ENCODE measurements around the gene SPRR2F.
"Not testable (repeated sequence)": the region's sequence is repeated elsewhere in the genome, so short reads cannot be mapped to it uniquely, and the experiment has no call there.

SPRR2F gene

DNA sequence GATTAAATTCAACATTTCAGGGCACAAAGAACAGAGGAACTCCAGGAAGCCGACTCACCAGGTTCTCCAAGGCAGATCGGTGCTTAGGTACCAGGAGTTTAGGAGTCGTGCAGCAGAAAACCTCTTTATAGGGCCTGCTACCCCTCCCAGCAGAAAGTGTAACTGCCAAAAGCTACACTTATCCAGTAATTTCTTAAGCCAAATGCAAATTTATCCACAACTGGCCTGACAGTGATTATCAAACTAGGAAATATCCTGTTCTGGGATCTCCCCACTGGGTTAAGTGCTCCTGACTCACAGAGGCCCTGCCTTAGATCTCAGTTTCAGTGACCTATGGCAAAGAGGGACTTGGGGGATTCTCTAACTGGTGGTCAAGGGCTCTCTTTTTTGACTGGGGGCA, at the start of gene SPRR2F:
Gene SPRR2F, minus strand, starts transcription at position 101 of the 400 bp plus-strand sequence. CDS start 783 bp downstream, outside the sequence.
- no peaks in the 10 kb centered on the region for H3K9me3 Mint-ChIP-seq
- CTCF ChIA-PET, result no interaction called here
- H3K4me3 Mint-ChIP-seq, result no peak within 1 kb of the TSS
- peaks cover 4% of the 10 kb centered on the region for H3K27me3 Mint-ChIP-seq
- H3K4me1 Mint-ChIP-seq, result no peaks in the 10 kb centered on the region
- no peak for DNase-seq
- no peaks in the 10 kb centered on the region for H3K36me3 Mint-ChIP-seq
- no peak within 1 kb of the TSS for H3K27ac Mint-ChIP-seq

- Mint-ChIP-seq H3K9me3 (peaks cover 7% of the 10 kb centered on the region), H3K27me3 (peaks cover 4% of the 10 kb centered on the region), H3K27ac (no peak overlapping the region), H3K36me3 (no peaks in the 10 kb centered on the region), H3K4me3 (no peak overlapping the region), H3K4me1 (no peaks in the 10 kb centered on the region)
- CTCF ChIA-PET, result no interaction called here
- DNase-seq, result no peak
These were observed 42.2 kb upstream of the SPRR2F start for GRCh38 chr1:153155541-153155940.

- CTCF ChIA-PET, result no interaction called here
- H3K4me1 Mint-ChIP-seq, result no peaks in the 10 kb centered on the region
- no peak for DNase-seq
- no peak overlapping the region for H3K27ac Mint-ChIP-seq
- H3K27me3 Mint-ChIP-seq, result peaks cover 5% of the 10 kb centered on the region
- H3K4me3 Mint-ChIP-seq, result no peak overlapping the region
- H3K36me3 Mint-ChIP-seq, result no peaks in the 10 kb centered on the region
- no peaks in the 10 kb centered on the region for H3K9me3 Mint-ChIP-seq
These were observed 39.2 kb upstream of the SPRR2F start for GRCh38 chr1:153152481-153152880.

DNA sequence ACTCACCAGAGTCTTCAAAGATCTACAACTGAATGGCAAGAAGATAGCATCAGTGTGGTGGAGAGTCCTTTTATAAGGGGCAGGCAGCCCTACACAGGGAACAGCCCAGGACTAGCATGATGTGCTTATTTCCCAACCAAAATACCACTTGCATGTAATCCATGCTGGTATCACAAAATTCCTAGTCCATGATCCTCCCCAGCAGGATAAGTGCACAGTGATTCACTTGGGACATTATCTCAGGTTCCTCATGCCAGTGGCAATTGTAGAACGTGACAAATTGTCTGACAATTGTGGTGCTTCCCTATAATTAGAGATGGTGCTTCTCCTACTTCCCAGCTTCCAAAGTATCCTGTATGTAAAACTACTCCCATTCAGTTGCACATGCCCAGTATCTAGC, 37.5 kb upstream of the SPRR2F start, which contains the start of gene SPRR2G:
Gene SPRR2G, minus strand, starts transcription at position 45 of the 400 bp plus-strand sequence. CDS start 780 bp downstream, outside the sequence.
- no peaks in the 10 kb centered on the region for H3K9me3 Mint-ChIP-seq
- H3K27ac Mint-ChIP-seq, result no peak within 1 kb of the TSS
- no peaks in the 10 kb centered on the region for H3K4me1 Mint-ChIP-seq
- H3K36me3 Mint-ChIP-seq, result no peaks in the 10 kb centered on the region
- peaks cover 5% of the 10 kb centered on the region for H3K27me3 Mint-ChIP-seq
- no peak within 1 kb of the TSS for H3K4me3 Mint-ChIP-seq
- DNase-seq, result no peak
- CTCF ChIA-PET, result no interaction called here

DNA sequence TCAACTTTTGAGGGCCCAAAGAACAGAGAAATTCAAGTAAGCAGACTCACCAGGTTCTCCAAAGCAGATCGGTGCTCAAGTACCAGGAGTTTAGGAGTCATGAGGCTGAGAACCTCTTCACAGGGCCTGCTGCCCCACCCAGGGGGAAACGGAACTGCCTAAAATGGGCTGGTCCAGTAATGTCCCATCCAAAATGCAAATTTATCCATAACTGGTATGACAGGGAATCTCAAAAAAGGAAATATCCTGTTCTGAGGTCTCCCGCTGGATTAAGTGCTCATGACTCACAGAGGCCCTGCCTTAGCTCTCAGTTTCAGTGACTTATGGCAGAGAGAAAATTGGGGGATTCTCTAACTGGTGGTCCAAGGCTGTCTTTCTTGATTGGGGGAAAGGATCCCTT, 28.1 kb upstream of the SPRR2F start:
- H3K27me3 Mint-ChIP-seq, result peaks cover 23% of the 10 kb centered on the region
- no peak overlapping the region for H3K27ac Mint-ChIP-seq

GRCh38 chr1:153140484-153140883, 27.2 kb upstream of the SPRR2F start:
- Mint-ChIP-seq H3K27ac (no peak overlapping the region), H3K4me3 (no peak overlapping the region), H3K36me3 (no peaks in the 10 kb centered on the region), H3K27me3 (peaks cover 22% of the 10 kb centered on the region), H3K4me1 (no peaks in the 10 kb centered on the region), H3K9me3 (no peaks in the 10 kb centered on the region)
- no peak for DNase-seq
- CTCF ChIA-PET, result no interaction called here

More for the DNA sequence above, 28.1 kb upstream of the SPRR2F start:
- Mint-ChIP-seq H3K36me3 (no peaks in the 10 kb centered on the region), H3K9me3 (no peaks in the 10 kb centered on the region), H3K4me1 (no peaks in the 10 kb centered on the region), H3K4me3 (no peak overlapping the region)
- DNase-seq, result no peak
- CTCF ChIA-PET, result no interaction called here

- Mint-ChIP-seq H3K9me3 (no peaks in the 10 kb centered on the region), H3K27me3 (peaks cover 13% of the 10 kb centered on the region), H3K4me3 (no peak overlapping the region), H3K4me1 (no peaks in the 10 kb centered on the region), H3K36me3 (no peaks in the 10 kb centered on the region), H3K27ac (no peak overlapping the region)
- no peak for DNase-seq
- CTCF ChIA-PET, result no interaction called here
These were observed 20.4 kb upstream of the SPRR2F start for GRCh38 chr1:153133743-153134142.

DNA sequence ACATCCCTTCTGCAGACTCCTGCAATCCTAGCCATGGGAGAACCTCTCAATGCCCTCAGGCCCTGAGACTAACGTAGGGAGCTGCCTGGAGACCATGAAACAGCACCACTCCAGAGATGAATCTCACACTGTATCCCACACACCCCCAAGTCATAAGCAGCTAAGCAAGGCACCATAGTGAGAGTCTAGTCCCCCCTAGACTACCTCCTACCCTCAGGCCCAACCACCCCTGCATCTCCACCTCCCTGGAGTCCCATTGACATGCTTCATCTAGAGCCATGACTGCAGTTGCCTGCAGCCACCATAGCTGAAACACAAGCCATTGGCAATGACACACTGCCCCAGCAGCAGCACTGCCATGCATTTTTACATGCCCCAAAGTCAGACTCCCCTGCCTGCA, 20.0 kb upstream of the SPRR2F start:
- H3K27me3 Mint-ChIP-seq, result peaks cover 13% of the 10 kb centered on the region
- H3K9me3 Mint-ChIP-seq, result no peaks in the 10 kb centered on the region
- no peak overlapping the region for H3K27ac Mint-ChIP-seq
- CTCF ChIA-PET, result no interaction called here
- H3K4me1 Mint-ChIP-seq, result no peaks in the 10 kb centered on the region
- no peak for DNase-seq
- no peak overlapping the region for H3K4me3 Mint-ChIP-seq
- no peaks in the 10 kb centered on the region for H3K36me3 Mint-ChIP-seq

DNA sequence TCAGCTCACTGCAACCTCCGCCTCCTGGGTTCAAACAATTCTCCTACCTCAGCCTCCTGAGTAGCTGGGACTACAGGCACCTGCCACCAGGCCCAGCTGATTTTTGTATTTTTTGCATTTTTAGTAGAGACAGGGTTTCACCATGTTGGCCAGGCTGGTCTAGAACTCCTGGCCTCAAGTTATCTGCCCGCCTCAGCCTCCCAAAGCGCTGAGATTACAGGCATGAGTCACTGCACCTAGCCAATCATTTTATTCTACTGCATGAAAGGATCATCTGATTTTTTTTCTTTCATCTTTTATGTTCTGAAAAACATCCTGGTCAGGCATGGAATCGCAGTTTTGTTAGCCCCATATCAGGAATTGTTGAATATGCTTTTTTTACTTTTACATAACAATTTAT, 15.4 kb upstream of the SPRR2F start:
- H3K4me1 Mint-ChIP-seq, H3K36me3 Mint-ChIP-seq, CTCF ChIA-PET, DNase-seq, H3K9me3 Mint-ChIP-seq, H3K4me3 Mint-ChIP-seq, H3K27me3 Mint-ChIP-seq, H3K27ac Mint-ChIP-seq: not testable (repeated sequence)

DNA sequence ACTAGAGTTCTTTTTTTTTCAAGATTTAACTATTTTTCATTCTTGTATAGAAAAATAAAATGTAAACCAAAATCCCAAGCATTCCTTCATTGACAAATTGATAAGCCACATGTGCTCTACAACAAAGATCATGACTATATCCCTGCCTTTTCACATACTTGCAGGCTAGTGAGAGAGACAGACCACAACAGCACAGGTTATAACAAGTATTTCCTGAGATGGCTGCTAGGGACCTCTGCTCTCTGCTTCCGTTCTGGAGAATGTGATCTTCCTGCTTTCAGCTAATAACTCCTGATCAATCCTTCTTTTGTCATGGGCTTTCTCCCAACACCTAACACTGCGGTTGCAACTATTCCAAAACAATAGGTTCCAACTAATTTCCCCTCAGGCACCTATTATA, 14.0 kb upstream of the SPRR2F start:
- no peak for DNase-seq
- Mint-ChIP-seq H3K27me3 (no peaks in the 10 kb centered on the region), H3K4me1 (no peaks in the 10 kb centered on the region), H3K36me3 (no peaks in the 10 kb centered on the region), H3K27ac (no peak overlapping the region), H3K4me3 (no peak overlapping the region), H3K9me3 (no peaks in the 10 kb centered on the region)
- CTCF ChIA-PET, result no interaction called here

GRCh38 chr1:153125536-153125935, 12.2 kb upstream of the SPRR2F start:
- no peak for DNase-seq
- Mint-ChIP-seq H3K27me3 (no peaks in the 10 kb centered on the region), H3K9me3 (no peaks in the 10 kb centered on the region), H3K27ac (no peak overlapping the region), H3K36me3 (no peaks in the 10 kb centered on the region), H3K4me1 (no peaks in the 10 kb centered on the region), H3K4me3 (no peak overlapping the region)
- CTCF ChIA-PET, result no interaction called here

GRCh38 chr1:153123793-153124192, 10.5 kb upstream of the SPRR2F start:
- H3K4me1 Mint-ChIP-seq, H3K27ac Mint-ChIP-seq, DNase-seq, CTCF ChIA-PET, H3K4me3 Mint-ChIP-seq, H3K36me3 Mint-ChIP-seq, H3K9me3 Mint-ChIP-seq, H3K27me3 Mint-ChIP-seq: not testable (repeated sequence)

- DNase-seq, result no peak
- no peaks in the 10 kb centered on the region for H3K36me3 Mint-ChIP-seq
- H3K4me3 Mint-ChIP-seq, result no peak overlapping the region
- CTCF ChIA-PET, result no interaction called here
- no peak overlapping the region for H3K27ac Mint-ChIP-seq
- no peaks in the 10 kb centered on the region for H3K9me3 Mint-ChIP-seq
- H3K4me1 Mint-ChIP-seq, result no peaks in the 10 kb centered on the region
- no peaks in the 10 kb centered on the region for H3K27me3 Mint-ChIP-seq
These were observed 9.6 kb upstream of the SPRR2F start for GRCh38 chr1:153122831-153123421.

DNA sequence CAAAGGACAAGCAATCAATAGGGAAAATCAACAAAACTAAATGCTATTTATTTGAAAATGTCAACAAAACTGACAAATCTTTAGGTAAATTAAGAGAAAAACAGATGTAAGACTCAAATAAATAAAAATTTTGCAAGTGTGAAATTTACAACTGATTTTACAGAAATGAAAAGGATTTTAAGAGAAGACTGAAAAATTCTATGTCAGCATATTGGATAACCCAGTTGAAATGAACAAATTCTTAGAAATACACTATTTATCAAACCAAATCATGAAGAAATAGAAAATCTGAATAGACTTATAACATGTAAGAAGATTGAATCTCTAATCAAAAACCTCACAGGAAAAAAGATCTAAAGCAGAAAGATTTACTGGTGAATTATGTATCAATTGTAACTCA, 7.6 kb upstream of the SPRR2F start:
- H3K36me3 Mint-ChIP-seq, result no peaks in the 10 kb centered on the region
- no peak overlapping the region for H3K4me3 Mint-ChIP-seq
- H3K27me3 Mint-ChIP-seq, result no peaks in the 10 kb centered on the region
- no peak overlapping the region for H3K27ac Mint-ChIP-seq
- no peaks in the 10 kb centered on the region for H3K9me3 Mint-ChIP-seq
- H3K4me1 Mint-ChIP-seq, result no peaks in the 10 kb centered on the region
- no peak for DNase-seq
- CTCF ChIA-PET, result no interaction called here

GRCh38 chr1:153119491-153119971, 6.2 kb upstream of the SPRR2F start:
- CTCF ChIA-PET, result no interaction called here
- H3K4me3 Mint-ChIP-seq, result no peak overlapping the region

GRCh38 chr1:153115264-153115663, 1.9 kb upstream of the SPRR2F start:
- CTCF ChIA-PET, H3K36me3 Mint-ChIP-seq, H3K4me3 Mint-ChIP-seq, H3K27me3 Mint-ChIP-seq, H3K9me3 Mint-ChIP-seq, DNase-seq, H3K4me1 Mint-ChIP-seq, H3K27ac Mint-ChIP-seq: not testable (repeated sequence)

More at GRCh38 chr1:153119491-153119971, 6.2 kb upstream of the SPRR2F start:
- H3K36me3 Mint-ChIP-seq, result no peaks in the 10 kb centered on the region
- no peak overlapping the region for H3K27ac Mint-ChIP-seq
- no peaks in the 10 kb centered on the region for H3K9me3 Mint-ChIP-seq
- H3K27me3 Mint-ChIP-seq, result no peaks in the 10 kb centered on the region
- no peak for DNase-seq
- no peaks in the 10 kb centered on the region for H3K4me1 Mint-ChIP-seq

Measured in activated naive CD4-positive, alpha-beta T cell treated with anti-CD3 and anti-CD28 coated beads, Interleukin-2, amount 10 ng/mL, durations not matched to agents 7 days and 5 days (primary cell).